ENCODE measurements around the gene HMG20A. TPM values are rescaled to one million over a fixed set of nuclear protein-coding genes. Genes with fewer than 3 reads are reported as not detected.

The HMG20A gene
- total RNA-seq, 1 experiment from 2014 or later = 54.0 TPM

GRCh38 chr15:77436822-77437221 is 16.1 kb downstream of the HMG20A start:
- no peak overlapping the region for H3K4me3 ChIP-seq (ENCODE audit: low read depth in 2 of 2, low read length in 2 of 2)
- H3K27ac ChIP-seq (ENCODE audit: low read length) = no peak overlapping the region
- no peaks in the 10 kb centered on the region for H3K36me3 ChIP-seq (ENCODE audit: control insufficient read depth, insufficient read depth, low read length)
- no peak for DNase-seq (ENCODE audit: low read depth, low spot score)
- POLR2A ChIA-PET = interaction anchor here (1.2 kb wide), 1 partner anchor 71 kb away, joined by 6 read pairs; no protein-coding TSS in a partner anchor
- H3K4me1 ChIP-seq (ENCODE audit: control insufficient read depth, insufficient read depth, low read length) = peaks cover 18% of the 10 kb centered on the region; the same call in 1 of the 2 replicates
- in situ Hi-C loops (cut with HindIII; ENCODE audit: low pct_unique_long_range_greater_than_20kb, low sequenced_read_pairs) (no loop called here), intact Hi-C loops (cut with micrococcal nuclease; ENCODE audit: unreplicated experiment) (no loop called here)
- H3K9me3 ChIP-seq (ENCODE audit: control insufficient read depth, insufficient read depth, low read depth, low read length) = no peaks in the 10 kb centered on the region
- TF ChIP-seq TCF7L2 (IDR thresholded peaks at IDR 0.05; ENCODE audit: low read depth, low read length) (no peak), REST (IDR thresholded peaks at IDR 0.05; ENCODE audit: insufficient read depth in 1 of 2, low read depth in 2 of 2, low read length in 1 of 2) (no peak), POLR2AphosphoS5 (IDR thresholded peaks at IDR 0.05; ENCODE audit: low read depth, low read length) (no peak), CTCF (IDR thresholded peaks at IDR 0.05) (no peak), SIN3A (IDR thresholded peaks at IDR 0.05; ENCODE audit: borderline replicate concordance, insufficient read depth, low read depth, low read length) (no peak)
- CTCF ChIA-PET = no interaction called here
- BruUV-seq (replicated peaks) = no TSS peak
- H3K27me3 ChIP-seq (ENCODE audit: control insufficient read depth, insufficient read depth, low read length) = no peaks in the 10 kb centered on the region
- no peak for ATAC-seq

GRCh38 chr15:77437264-77437663 is 16.6 kb downstream of the HMG20A start:
- intact Hi-C loops (cut with micrococcal nuclease; ENCODE audit: unreplicated experiment) = no loop called here
- in situ Hi-C loops (cut with HindIII; ENCODE audit: low pct_unique_long_range_greater_than_20kb, low sequenced_read_pairs) = no loop called here
- no peak overlapping the region for H3K27ac ChIP-seq (ENCODE audit: low read length)
- H3K9me3 ChIP-seq (ENCODE audit: control insufficient read depth, insufficient read depth, low read depth, low read length) = no peaks in the 10 kb centered on the region
- H3K36me3 ChIP-seq (ENCODE audit: control insufficient read depth, insufficient read depth, low read length) = no peaks in the 10 kb centered on the region
- TF ChIP-seq SIN3A (IDR thresholded peaks at IDR 0.05; ENCODE audit: borderline replicate concordance, insufficient read depth, low read depth, low read length) = no peak
- no peak for TF ChIP-seq REST (IDR thresholded peaks at IDR 0.05; ENCODE audit: insufficient read depth in 1 of 2, low read depth in 2 of 2, low read length in 1 of 2)
- no peaks in the 10 kb centered on the region for H3K27me3 ChIP-seq (ENCODE audit: control insufficient read depth, insufficient read depth, low read length)
- no peak for ATAC-seq
- H3K4me3 ChIP-seq (ENCODE audit: low read depth in 2 of 2, low read length in 2 of 2) = no peak overlapping the region
- CTCF ChIA-PET = no interaction called here
- POLR2A ChIA-PET = interaction anchor here (1.2 kb wide), 1 partner anchor 71 kb away, joined by 6 read pairs; no protein-coding TSS in a partner anchor
- no TSS peak for BruUV-seq (replicated peaks)
- no peak for DNase-seq (ENCODE audit: low read depth, low spot score)
- H3K4me1 ChIP-seq (ENCODE audit: control insufficient read depth, insufficient read depth, low read length) = peaks cover 19% of the 10 kb centered on the region; the same call in 1 of the 2 replicates

Measured in Panc1 (cell line).